Peyer's patch (tissue), 4 donors: Measurements from ENCODE around the gene TMEM132C.

Source experiments
- CTCF ChIP-seq, 6 experiments: fragments of 450-650 bp in 4 of 6; fragments of 200-600 bp in 2 of 6; sonication (generic) in 1 of 6; IDR thresholded peaks; one replicate each; pipeline ENCODE4 v1.5.1; 2017 to 2019; ENCODE audit warnings: antibody characterized with exemption in 6 of 6, mild to moderate bottlenecking in 3 of 6, moderate library complexity in 1 of 6
- POLR2A ChIP-seq, 2 donors: fragments of 450-650 bp; IDR thresholded peaks; one replicate each; pipeline ENCODE4 v1.5.1; 2017; ENCODE audit warnings: antibody characterized with exemption in 2 of 2, mild to moderate bottlenecking in 2 of 2, moderate library complexity in 2 of 2

GRCh38 chr12:128250096-128250495, 16.9 kb upstream of the TMEM132C start:
- no peak for TF ChIP-seq CTCF (IDR thresholded peaks at IDR 0.05)
- TF ChIP-seq POLR2A (IDR thresholded peaks at IDR 0.05), result no peak
